ENCODE measurements around the gene ALDH7A1.
"Not testable (repeated sequence)": the region's sequence is repeated elsewhere in the genome, so short reads cannot be mapped to it uniquely, and the experiment has no call there.

Gene ALDH7A1

GRCh38 chr5:126603402-126603991 is 8.5 kb upstream of the ALDH7A1 start:
- DNase-seq, result no peak
- H3K36me3 ChIP-seq, result peaks cover 14 to 41% (median 39%) of the 10 kb centered on the region in 3 donors
- TF ChIP-seq, protein P1, sequence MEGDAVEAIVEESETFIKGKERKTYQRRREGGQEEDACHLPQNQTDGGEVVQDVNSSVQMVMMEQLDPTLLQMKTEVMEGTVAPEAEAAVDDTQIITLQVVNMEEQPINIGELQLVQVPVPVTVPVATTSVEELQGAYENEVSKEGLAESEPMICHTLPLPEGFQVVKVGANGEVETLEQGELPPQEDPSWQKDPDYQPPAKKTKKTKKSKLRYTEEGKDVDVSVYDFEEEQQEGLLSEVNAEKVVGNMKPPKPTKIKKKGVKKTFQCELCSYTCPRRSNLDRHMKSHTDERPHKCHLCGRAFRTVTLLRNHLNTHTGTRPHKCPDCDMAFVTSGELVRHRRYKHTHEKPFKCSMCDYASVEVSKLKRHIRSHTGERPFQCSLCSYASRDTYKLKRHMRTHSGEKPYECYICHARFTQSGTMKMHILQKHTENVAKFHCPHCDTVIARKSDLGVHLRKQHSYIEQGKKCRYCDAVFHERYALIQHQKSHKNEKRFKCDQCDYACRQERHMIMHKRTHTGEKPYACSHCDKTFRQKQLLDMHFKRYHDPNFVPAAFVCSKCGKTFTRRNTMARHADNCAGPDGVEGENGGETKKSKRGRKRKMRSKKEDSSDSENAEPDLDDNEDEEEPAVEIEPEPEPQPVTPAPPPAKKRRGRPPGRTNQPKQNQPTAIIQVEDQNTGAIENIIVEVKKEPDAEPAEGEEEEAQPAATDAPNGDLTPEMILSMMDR (IDR thresholded peaks at IDR 0.05), result no peak
- intact Hi-C loops (cut with DNase I; ENCODE audit: low total_unique reads), result loop anchor here (5.0 kb wide), 1 partner anchor 266 kb away; no protein-coding TSS in a partner anchor
- no peak overlapping the region for H3K27ac ChIP-seq
- H3K9me3 ChIP-seq, result no peaks in the 10 kb centered on the region
- no peaks in the 10 kb centered on the region for H3K27me3 ChIP-seq
- peaks cover 0 to 62% (median 27%) of the 10 kb centered on the region in 4 donors for H3K4me1 ChIP-seq
- no peak overlapping the region for H3K4me3 ChIP-seq

DNA sequence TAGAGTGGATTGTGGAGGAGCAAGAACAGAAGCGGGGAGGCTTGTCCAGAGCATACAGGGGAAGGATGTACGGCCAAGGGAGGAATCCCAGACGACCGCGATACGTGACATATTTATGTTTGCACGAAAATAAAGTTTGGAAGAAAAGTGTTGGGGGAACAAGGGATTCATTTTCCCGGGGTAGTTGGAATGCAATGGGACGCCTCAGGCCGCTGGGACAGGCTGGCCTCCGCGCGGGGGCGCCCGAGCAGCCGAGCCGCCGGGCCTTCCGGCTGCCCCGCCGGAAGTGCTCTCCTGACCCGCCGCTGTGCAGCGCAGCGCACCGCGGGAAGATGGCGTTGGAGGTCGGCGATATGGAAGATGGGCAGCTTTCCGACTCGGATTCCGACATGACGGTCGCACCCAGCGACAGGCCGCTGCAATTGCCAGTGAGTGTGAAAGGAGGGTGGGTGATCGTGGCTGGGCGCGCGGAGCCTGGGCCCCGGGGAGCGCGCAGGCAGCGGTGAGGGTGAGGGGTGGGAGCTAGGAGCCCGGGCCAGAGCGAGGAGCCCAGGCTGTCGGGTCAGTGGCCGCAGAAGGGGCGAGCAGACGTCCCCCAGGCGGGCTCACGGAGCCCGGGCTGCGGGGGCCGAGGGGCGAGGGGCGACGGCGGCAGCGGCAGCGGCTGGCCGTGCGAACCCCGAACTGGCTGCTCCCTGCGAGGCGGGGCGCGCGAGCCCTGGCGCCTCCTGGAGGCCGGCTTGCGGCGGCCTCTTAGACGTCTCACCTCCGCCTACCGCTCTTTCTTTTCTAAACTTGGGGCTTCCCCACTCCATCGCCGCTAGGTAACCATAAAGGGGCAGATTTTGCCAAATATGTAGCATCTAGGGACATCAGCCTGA is 5.9 kb upstream of the ALDH7A1 start, which contains the start of gene PHAX:
TSS of gene PHAX (plus strand) at position 317 of the 881 bp plus-strand sequence. CDS start at position 333, 16 bp downstream.
- Histone ChIP-seq H3K27ac (peak within 1 kb of the TSS; percentile 87), H3K27me3 (no peaks in the 10 kb centered on the region), H3K36me3 (peaks cover 6 to 25% (median 24%) of the 10 kb centered on the region in 3 donors), H3K4me3 (peak within 1 kb of the TSS; percentile 99), H3K9me3 (no peaks in the 10 kb centered on the region), H3K4me1 (peaks cover 0 to 44% (median 24%) of the 10 kb centered on the region in 4 donors)
- TF ChIP-seq, protein P1 (IDR thresholded peaks at IDR 0.05), result peak; percentile 22 to 65
- intact Hi-C loops (cut with DNase I; ENCODE audit: low total_unique reads), result loop anchor here (5.0 kb wide), 1 partner anchor 264 kb away; no protein-coding TSS in a partner anchor
- peak; percentile 58 to 84 for DNase-seq

DNA sequence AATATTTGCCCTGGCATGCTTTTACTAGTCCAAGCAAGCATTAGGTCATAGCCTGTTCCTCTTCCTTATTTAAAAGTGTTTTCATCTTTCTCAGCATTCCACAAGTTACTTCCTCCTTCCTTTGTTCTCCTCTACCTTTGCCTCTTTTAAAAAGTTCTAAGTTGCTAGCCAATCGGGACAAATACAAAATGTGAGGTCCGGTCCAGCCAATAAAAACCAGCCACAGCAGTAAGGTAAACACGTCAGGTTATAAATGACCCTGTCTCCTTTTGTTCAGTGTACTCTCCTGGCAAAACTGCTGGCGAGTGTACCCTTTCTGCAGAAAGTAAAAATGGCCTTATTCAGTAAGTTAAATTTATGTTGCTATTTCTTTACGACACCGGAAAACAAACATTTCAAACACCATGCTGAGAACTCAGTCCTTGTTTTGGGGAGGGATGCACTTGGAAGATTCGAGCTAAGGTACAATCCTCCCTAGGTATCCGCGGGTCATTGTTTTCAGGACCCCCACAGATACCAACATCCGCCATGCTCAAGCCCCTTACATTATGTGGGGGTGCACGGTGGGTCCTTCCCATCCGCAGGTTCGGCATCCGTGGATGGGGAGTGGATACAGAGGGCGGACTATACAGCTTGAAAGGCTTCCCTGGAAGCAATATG is 5.1 kb upstream of the ALDH7A1 start:
- peaks cover 6 to 18% (median 17%) of the 10 kb centered on the region in 3 donors for H3K36me3 ChIP-seq
- not testable (repeated sequence) for DNase-seq, H3K27me3 ChIP-seq, H3K9me3 ChIP-seq
- H3K4me3 ChIP-seq, result peak overlapping the region; percentile 99
- peaks cover 0 to 38% (median 21%) of the 10 kb centered on the region in 4 donors for H3K4me1 ChIP-seq
- intact Hi-C loops (cut with DNase I; ENCODE audit: low total_unique reads), result loop anchor here (5.0 kb wide), 1 partner anchor 263 kb away; no protein-coding TSS in a partner anchor
- H3K27ac ChIP-seq, result peak overlapping the region; percentile 87

DNA sequence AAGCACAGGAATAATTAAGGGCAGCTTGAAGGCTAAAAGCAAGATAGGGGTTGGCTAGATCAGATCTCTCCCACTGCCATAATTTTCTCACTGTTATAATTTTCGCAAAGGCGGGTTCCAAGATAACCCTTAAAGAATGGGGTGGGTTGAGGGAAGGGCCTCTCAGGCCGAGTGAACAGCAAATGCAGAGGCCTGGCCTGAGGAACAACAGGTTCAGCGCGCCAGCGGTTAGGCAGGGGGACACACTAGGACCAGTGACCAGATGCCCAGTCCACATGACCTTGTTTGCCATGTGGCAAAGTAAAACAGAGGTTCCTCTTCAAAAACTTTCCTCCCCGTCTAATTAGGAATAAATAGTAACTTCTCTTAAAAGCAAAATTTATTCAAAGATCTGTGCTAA is 4.5 kb upstream of the ALDH7A1 start:
- H3K36me3 ChIP-seq, result peaks cover 6 to 12% (median 11%) of the 10 kb centered on the region in 3 donors
- H3K27ac ChIP-seq, result no peak overlapping the region
- H3K9me3 ChIP-seq, result no peaks in the 10 kb centered on the region
- no peaks in the 10 kb centered on the region for H3K27me3 ChIP-seq
- peak in 1 of 2 donors; percentile 32 for DNase-seq
- H3K4me3 ChIP-seq, result no peak overlapping the region
- intact Hi-C loops (cut with DNase I; ENCODE audit: low total_unique reads), result no loop called here
- TF ChIP-seq, protein P1 (IDR thresholded peaks at IDR 0.05), result no peak
- H3K4me1 ChIP-seq, result peaks cover 0 to 32% (median 15%) of the 10 kb centered on the region in 4 donors

- intact Hi-C loops (cut with DNase I; ENCODE audit: low total_unique reads), result no loop called here
- Histone ChIP-seq H3K27me3 (no peaks in the 10 kb centered on the region), H3K4me1 (peaks cover 0 to 32% (median 22%) of the 10 kb centered on the region in 4 donors), H3K36me3 (peaks cover 0 to 4% (median 3%) of the 10 kb centered on the region in 3 donors), H3K9me3 (no peaks in the 10 kb centered on the region), H3K4me3 (no peak overlapping the region), H3K27ac (no peak overlapping the region)
- TF ChIP-seq, protein P1 (IDR thresholded peaks at IDR 0.05), result no peak
- no peak for DNase-seq
Observed at GRCh38 chr5:126597156-126597555, 2.1 kb upstream of the ALDH7A1 start.

All from tibial artery (tissue), 4 donors.